Daoy (cell line): ENCODE measurements around the gene ACP7. TPM values are rescaled to one million over a fixed set of nuclear protein-coding genes. Genes with fewer than 3 reads are reported as not detected.
A peak's percentile ranks its signal among the peaks of the same experiment; 100 is the strongest.

Experiments
- DNase-seq: peaks from one replicate; pipeline ENCODE4 v3.0.0-alpha.2; 2015; ENCODE audit warnings: low read depth
- total RNA-seq: library from RNA; depleted of rRNA; stranded (reverse); fragments of >200 nt; shearing (Covaris generic); gene quantifications from 2 replicates; pipeline ENCODE4 v1.2.3, GENCODE V29; 2014; rRNA removed

The ACP7 gene
- total RNA-seq, 1 experiment from 2014 or later: 0.57 TPM

- no peak for DNase-seq
Observed at GRCh38 chr19:39148939-39149529, 64.9 kb downstream of the ACP7 start.

- DNase-seq: no peak
Observed at GRCh38 chr19:39150235-39150634, 66.1 kb downstream of the ACP7 start.

- DNase-seq: no peak
Observed at GRCh38 chr19:39150807-39151600, 66.8 kb downstream of the ACP7 start.

- DNase-seq: no peak
Observed at GRCh38 chr19:39152066-39152465, 67.9 kb downstream of the ACP7 start.

GRCh38 chr19:39154100-39154628 lies 70.0 kb downstream of the ACP7 start:
- no peak for DNase-seq

GRCh38 chr19:39154629-39155100 lies 70.5 kb downstream of the ACP7 start:
- no peak for DNase-seq

GRCh38 chr19:39155114-39155700 lies 71.0 kb downstream of the ACP7 start:
- DNase-seq: no peak

GRCh38 chr19:39155741-39156140 lies 71.6 kb downstream of the ACP7 start:
- no peak for DNase-seq

- DNase-seq: peak; percentile 60
Observed at GRCh38 chr19:39156326-39157230, 72.4 kb downstream of the ACP7 start.

GRCh38 chr19:39157275-39157996 lies 73.3 kb downstream of the ACP7 start:
- no peak for DNase-seq

- DNase-seq: no peak
Observed at GRCh38 chr19:39157997-39158389, 73.8 kb downstream of the ACP7 start.

- no peak for DNase-seq
Observed at GRCh38 chr19:39158646-39159260, 74.6 kb downstream of the ACP7 start.

- peak; percentile 28 for DNase-seq
Observed at GRCh38 chr19:39160523-39160861, 76.3 kb downstream of the ACP7 start.

Other genes starting within 250 kb of the ACP7 start
- 293 and 361 TPM in 2 replicates for gene HNRNPL, start 234.4 kb upstream of the ACP7 start, total RNA-seq
- 2.8 and 2.9 TPM in 2 replicates for gene RINL, start 206.1 kb upstream of the ACP7 start, total RNA-seq
- 21.8 and 26.6 TPM in 2 replicates for gene SIRT2, start 184.8 kb upstream of the ACP7 start, total RNA-seq
- 45.8 and 62.5 TPM in 2 replicates for gene NFKBIB, start 184.4 kb upstream of the ACP7 start, total RNA-seq
- gene CCER2, start 172.2 kb upstream of the ACP7 start, total RNA-seq: not detected in 2 replicates
- 39.1 and 45.1 TPM in 2 replicates for gene SARS2, start 153.6 kb upstream of the ACP7 start, total RNA-seq
- 60.5 and 102 TPM in 2 replicates for gene MRPS12, start 153.4 kb upstream of the ACP7 start, total RNA-seq
- 12.6 and 36.9 TPM in 2 replicates for gene FBXO17, start 108.6 kb upstream of the ACP7 start, total RNA-seq
- gene FBXO27, start 51.8 kb upstream of the ACP7 start, total RNA-seq: 2.6 and 22.7 TPM in 2 replicates
- gene PAK4, start 41.4 kb downstream of the ACP7 start, total RNA-seq: 4.2 and 9.8 TPM in 2 replicates
- gene NCCRP1, start 112.6 kb downstream of the ACP7 start, total RNA-seq: 0.40 TPM in 1 of 2 replicates, not detected in the other
- not detected in 2 replicates for gene SYCN, start 119.9 kb downstream of the ACP7 start, total RNA-seq
- gene IFNL3, start 160.6 kb downstream of the ACP7 start, total RNA-seq: not detected in 2 replicates
- not detected in 2 replicates for gene IFNL4, start 164.5 kb downstream of the ACP7 start, total RNA-seq
- gene IFNL2, start 184.0 kb downstream of the ACP7 start, total RNA-seq: not detected in 2 replicates
- gene IFNL1, start 212.0 kb downstream of the ACP7 start, total RNA-seq: not detected in 2 replicates
- gene LRFN1, start 236.5 kb downstream of the ACP7 start, total RNA-seq: 0.65 and 0.74 TPM in 2 replicates